Measurements from ENCODE around the gene CMTM3. TPM values are rescaled to one million over a fixed set of nuclear protein-coding genes. Genes with fewer than 3 reads are reported as not detected.
"Not testable (repeated sequence)": the region's sequence is repeated elsewhere in the genome, so short reads cannot be mapped to it uniquely, and the experiment has no call there.

Gene CMTM3
- total RNA-seq (2014; rRNA removed; shearing (Covaris generic)) = 12.5 and 18.6 TPM in 2 replicates

GRCh38 chr16:66604376-66605176, at the start of gene CMTM3:
Gene CMTM3 (plus strand): TSS chr16:66604704. CDS start chr16:66604806, 102 bp downstream.
- H3K27me3 ChIP-seq (ENCODE audit: control insufficient read depth, insufficient read depth, low read length) = no peaks in the 10 kb centered on the region
- peak; percentile 98 for DNase-seq
- peak within 1 kb of the TSS; percentile 77 for H3K4me3 ChIP-seq (ENCODE audit: insufficient read depth, low read depth, low read length)
- peaks cover 1% of the 10 kb centered on the region; the same call in 1 of the 2 replicates for H3K36me3 ChIP-seq (replicated peaks; ENCODE audit: control insufficient read depth, insufficient read depth, low read length)

DNA sequence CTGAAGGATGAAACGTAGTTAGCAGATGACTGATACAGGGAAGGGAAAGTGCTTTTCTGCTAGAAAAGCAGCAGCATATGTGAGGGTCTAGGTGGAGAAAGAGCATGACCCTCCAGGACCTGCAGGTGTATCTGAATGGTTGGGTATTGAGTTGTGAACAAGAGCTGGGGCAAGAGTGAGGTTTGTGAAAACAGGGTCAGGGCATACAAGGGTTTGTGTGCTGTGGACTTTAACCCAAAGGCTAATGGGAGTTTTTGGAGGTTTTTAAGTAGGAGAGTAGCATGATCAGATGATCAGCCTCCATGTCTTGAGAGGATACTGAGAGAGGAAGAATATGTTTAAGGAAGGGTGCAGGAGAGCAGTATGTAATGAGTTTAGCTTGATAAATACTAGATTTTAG, 44.4 kb upstream of the CMTM3 start:
- Histone ChIP-seq H3K27me3 (ENCODE audit: control insufficient read depth, insufficient read depth, low read length) (no peaks in the 10 kb centered on the region), H3K4me3 (ENCODE audit: insufficient read depth, low read depth, low read length) (no peak overlapping the region), H3K36me3 (replicated peaks; ENCODE audit: control insufficient read depth, insufficient read depth, low read length) (no peaks in the 10 kb centered on the region; the same call in 1 of the 2 replicates)
- DNase-seq = no peak

GRCh38 chr16:66561381-66562080, 43.0 kb upstream of the CMTM3 start:
- no peak for DNase-seq
- H3K27me3 ChIP-seq (ENCODE audit: control insufficient read depth, insufficient read depth, low read length) = no peaks in the 10 kb centered on the region
- no peak overlapping the region for H3K4me3 ChIP-seq (ENCODE audit: insufficient read depth, low read depth, low read length)
- H3K36me3 ChIP-seq (replicated peaks; ENCODE audit: control insufficient read depth, insufficient read depth, low read length) = no peaks in the 10 kb centered on the region; the same call in 1 of the 2 replicates

GRCh38 chr16:66562409-66562808, 42.1 kb upstream of the CMTM3 start:
- H3K4me3 ChIP-seq (ENCODE audit: insufficient read depth, low read depth, low read length) = no peak overlapping the region
- no peaks in the 10 kb centered on the region for H3K27me3 ChIP-seq (ENCODE audit: control insufficient read depth, insufficient read depth, low read length)
- DNase-seq = no peak
- no peaks in the 10 kb centered on the region; the same call in 1 of the 2 replicates for H3K36me3 ChIP-seq (replicated peaks; ENCODE audit: control insufficient read depth, insufficient read depth, low read length)

GRCh38 chr16:66562986-66563385, 41.5 kb upstream of the CMTM3 start:
- DNase-seq = no peak
- Histone ChIP-seq H3K36me3 (replicated peaks; ENCODE audit: control insufficient read depth, insufficient read depth, low read length) (no peaks in the 10 kb centered on the region; the same call in 1 of the 2 replicates), H3K4me3 (ENCODE audit: insufficient read depth, low read depth, low read length) (no peak overlapping the region), H3K27me3 (ENCODE audit: control insufficient read depth, insufficient read depth, low read length) (no peaks in the 10 kb centered on the region)

DNA sequence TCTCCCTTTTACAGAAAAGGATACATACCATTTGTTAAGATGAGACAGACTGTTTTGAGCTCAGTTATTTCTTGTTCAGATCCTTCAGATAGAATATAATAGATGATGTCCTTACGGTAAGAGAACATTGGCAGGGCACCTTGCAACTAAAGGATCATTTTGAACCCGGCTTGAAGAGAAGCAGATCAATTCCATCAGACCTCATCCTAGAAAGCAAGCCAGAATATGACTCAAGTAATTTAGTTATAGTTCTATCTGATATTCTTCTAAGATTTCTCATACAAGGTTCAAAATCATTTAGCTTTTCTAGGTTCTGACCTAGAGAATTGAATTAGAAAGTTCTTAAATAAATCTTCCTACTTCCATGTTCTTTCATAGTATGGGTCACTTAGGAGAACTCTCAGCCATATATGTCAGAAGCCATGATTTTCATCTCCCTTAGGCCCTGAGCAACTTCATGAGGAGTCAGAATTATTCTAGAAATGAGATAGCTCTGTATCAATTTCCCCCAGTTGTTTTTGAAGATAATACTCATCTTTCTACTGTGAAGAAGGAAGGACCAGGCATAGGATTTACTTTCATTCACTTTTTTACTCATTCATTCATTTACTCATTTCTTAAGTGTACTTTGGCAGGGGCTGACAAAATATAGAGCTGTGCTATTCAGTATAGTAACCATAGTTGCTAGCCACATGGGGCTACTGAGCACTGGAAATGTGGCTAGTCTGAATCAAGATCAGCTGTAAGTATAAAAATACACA, 40.8 kb upstream of the CMTM3 start:
- DNase-seq = no peak
- no peaks in the 10 kb centered on the region for H3K27me3 ChIP-seq (ENCODE audit: control insufficient read depth, insufficient read depth, low read length)
- no peak overlapping the region for H3K4me3 ChIP-seq (ENCODE audit: insufficient read depth, low read depth, low read length)
- H3K36me3 ChIP-seq (replicated peaks; ENCODE audit: control insufficient read depth, insufficient read depth, low read length) = no peaks in the 10 kb centered on the region; the same call in 1 of the 2 replicates

- H3K27me3 ChIP-seq (ENCODE audit: control insufficient read depth, insufficient read depth, low read length) = no peaks in the 10 kb centered on the region
- peak; percentile 38 for DNase-seq
Observed at GRCh38 chr16:66566051-66566901, 38.2 kb upstream of the CMTM3 start, which contains the start of gene CMTM1. Gene CMTM1 (plus strand): TSS chr16:66566439. CDS start chr16:66566514, 75 bp downstream.

DNA sequence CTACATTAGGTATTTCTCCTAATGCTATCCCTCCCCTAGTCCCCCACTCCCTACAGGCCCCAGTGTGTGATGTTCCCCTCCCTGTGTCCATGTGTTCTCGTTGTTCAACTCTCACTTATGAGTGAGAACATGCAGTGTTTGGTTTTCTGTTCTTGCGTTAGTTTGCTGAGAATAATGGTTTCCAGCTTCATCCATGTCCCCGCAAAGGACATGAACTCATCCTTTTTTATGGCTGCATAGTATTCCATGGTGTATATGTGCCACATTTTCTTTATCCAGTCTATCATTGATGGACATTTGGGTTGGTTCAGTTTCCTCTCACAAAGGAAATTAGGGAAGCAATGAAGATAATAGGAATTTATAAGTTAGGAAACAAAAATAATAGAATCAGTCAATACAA, 37.2 kb upstream of the CMTM3 start:
- DNase-seq; H3K27me3 ChIP-seq (ENCODE audit: control insufficient read depth, insufficient read depth, low read length); H3K4me3 ChIP-seq (ENCODE audit: insufficient read depth, low read depth, low read length); H3K36me3 ChIP-seq (replicated peaks; ENCODE audit: control insufficient read depth, insufficient read depth, low read length): not testable (repeated sequence)

More at GRCh38 chr16:66566051-66566901, 38.2 kb upstream of the CMTM3 start, which contains the start of gene CMTM1:
- Histone ChIP-seq H3K4me3 (ENCODE audit: insufficient read depth, low read depth, low read length) (no peak within 1 kb of the TSS), H3K36me3 (replicated peaks; ENCODE audit: control insufficient read depth, insufficient read depth, low read length) (no peaks in the 10 kb centered on the region; the same call in 1 of the 2 replicates)

DNA sequence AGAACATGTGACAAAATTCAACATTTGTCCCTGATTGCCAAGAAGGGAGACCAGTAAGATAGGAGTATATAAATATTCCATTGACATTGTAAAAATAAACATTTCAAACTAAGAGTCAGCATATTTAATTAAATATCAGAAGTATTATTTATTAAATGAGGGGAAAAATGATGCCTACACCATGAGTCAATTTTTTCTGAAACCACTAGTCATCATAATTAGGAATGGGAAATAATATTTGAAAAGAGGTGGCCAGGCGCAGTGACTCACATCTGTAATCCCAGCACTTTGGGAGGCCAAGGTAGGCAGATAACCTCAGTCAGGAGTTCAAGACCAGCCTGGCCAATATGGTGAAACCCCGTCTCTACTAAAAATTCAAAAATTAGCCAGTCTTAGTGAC, 36.1 kb upstream of the CMTM3 start:
- no peaks in the 10 kb centered on the region for H3K36me3 ChIP-seq (replicated peaks; ENCODE audit: control insufficient read depth, insufficient read depth, low read length)
- H3K27me3 ChIP-seq (ENCODE audit: control insufficient read depth, insufficient read depth, low read length) = no peaks in the 10 kb centered on the region
- no peak overlapping the region for H3K4me3 ChIP-seq (ENCODE audit: insufficient read depth, low read depth, low read length)
- no peak for DNase-seq

DNA sequence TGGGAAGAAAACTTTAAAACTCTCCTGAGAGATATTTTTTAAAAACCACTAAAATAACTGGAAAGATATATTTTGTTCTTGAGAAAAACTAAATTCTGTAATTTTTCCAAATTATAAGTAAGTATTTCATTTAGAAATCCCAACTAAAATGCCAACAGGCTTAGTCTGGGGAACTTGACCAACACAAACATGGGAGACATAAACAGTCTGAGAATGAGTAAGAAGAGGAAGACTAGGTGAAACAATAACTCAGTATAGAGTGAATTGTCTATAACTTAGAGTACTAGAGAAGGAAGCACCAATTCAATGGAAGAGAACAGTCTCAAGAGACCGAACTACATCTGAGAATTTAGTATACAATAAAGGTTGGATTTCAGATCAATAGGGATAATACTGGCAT, 35.4 kb upstream of the CMTM3 start:
- no peak for DNase-seq
- Histone ChIP-seq H3K36me3 (replicated peaks; ENCODE audit: control insufficient read depth, insufficient read depth, low read length) (no peaks in the 10 kb centered on the region), H3K27me3 (ENCODE audit: control insufficient read depth, insufficient read depth, low read length) (no peaks in the 10 kb centered on the region), H3K4me3 (ENCODE audit: insufficient read depth, low read depth, low read length) (no peak overlapping the region)

DNA sequence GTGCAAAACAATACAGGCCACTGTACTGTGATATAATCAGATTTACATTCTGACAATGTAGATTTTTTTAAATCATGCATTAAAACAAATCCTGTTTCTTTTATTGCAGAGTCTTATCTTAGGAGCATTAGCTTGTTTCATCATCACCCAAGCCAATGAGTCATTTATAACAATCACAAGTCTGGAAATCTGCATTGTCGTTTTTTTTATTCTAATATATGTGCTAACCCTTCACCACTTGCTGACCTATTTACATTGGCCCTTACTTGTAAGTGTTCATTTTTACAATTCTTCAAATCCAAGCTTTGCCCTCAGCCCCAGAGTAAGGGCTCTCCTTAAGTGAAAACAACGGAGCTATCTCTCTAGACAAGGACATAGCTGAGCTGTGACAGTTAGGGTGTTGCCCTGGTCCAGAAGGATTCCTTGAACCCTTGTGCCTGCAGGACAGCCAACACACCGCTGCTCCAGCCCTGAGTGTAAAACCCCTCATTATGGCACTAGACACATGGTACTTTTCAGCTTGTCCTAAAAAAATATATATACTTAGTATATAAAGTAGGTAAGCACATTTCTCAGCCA, 34.6 kb upstream of the CMTM3 start:
- no peaks in the 10 kb centered on the region for H3K36me3 ChIP-seq (replicated peaks; ENCODE audit: control insufficient read depth, insufficient read depth, low read length)
- no peaks in the 10 kb centered on the region for H3K27me3 ChIP-seq (ENCODE audit: control insufficient read depth, insufficient read depth, low read length)
- DNase-seq = no peak
- no peak overlapping the region for H3K4me3 ChIP-seq (ENCODE audit: insufficient read depth, low read depth, low read length)

GRCh38 chr16:66572356-66572755, 32.1 kb upstream of the CMTM3 start:
- no peak for DNase-seq
- H3K4me3 ChIP-seq (ENCODE audit: insufficient read depth, low read depth, low read length) = no peak overlapping the region
- no peaks in the 10 kb centered on the region for H3K36me3 ChIP-seq (replicated peaks; ENCODE audit: control insufficient read depth, insufficient read depth, low read length)
- H3K27me3 ChIP-seq (ENCODE audit: control insufficient read depth, insufficient read depth, low read length) = peaks cover under 1% of the 10 kb centered on the region; the same call in 1 of the 2 replicates

DNA sequence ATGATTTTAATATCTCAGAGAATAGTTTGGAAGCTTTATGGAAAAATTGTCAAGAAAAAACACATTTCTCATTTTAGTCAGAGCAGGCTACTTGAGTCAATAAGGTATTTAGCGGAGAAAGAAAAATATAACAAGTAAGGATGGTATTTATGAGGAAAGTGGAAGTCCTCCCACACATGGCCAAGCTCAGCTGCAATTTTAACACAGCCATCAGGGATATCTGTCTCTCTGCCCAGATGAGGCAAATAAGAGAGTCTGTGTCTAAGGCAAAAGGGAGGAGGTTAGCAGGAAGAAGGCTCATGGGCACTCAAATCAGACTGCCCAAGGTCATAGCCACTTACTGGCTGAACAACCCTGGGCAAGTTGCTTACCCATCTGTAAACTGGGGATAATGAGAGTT, 30.4 kb upstream of the CMTM3 start:
- no peak for DNase-seq
- Histone ChIP-seq H3K36me3 (replicated peaks; ENCODE audit: control insufficient read depth, insufficient read depth, low read length) (no peaks in the 10 kb centered on the region), H3K4me3 (ENCODE audit: insufficient read depth, low read depth, low read length) (no peak overlapping the region), H3K27me3 (ENCODE audit: control insufficient read depth, insufficient read depth, low read length) (peaks cover 16% of the 10 kb centered on the region; the same call in 1 of the 2 replicates)
